HUES64 (cell line): ENCODE measurements around the gene PDE1C.
A peak's percentile ranks its signal among the peaks of the same experiment; 100 is the strongest.

Experiments
- H3K27ac ChIP-seq: 2 replicates; pipeline ENCODE4 v1.7.0; 2013; ENCODE audit warnings: low read depth, low read length, inconsistent platforms
- H3K27me3 ChIP-seq: 2 replicates; pipeline ENCODE4 v1.6.1; 2013; ENCODE audit warnings: mild to moderate bottlenecking, low read length; ENCODE audit not compliant: insufficient read depth
- H3K36me3 ChIP-seq: 2 replicates; pipeline ENCODE4 v1.6.1; 2013; ENCODE audit warnings: mild to moderate bottlenecking, low read length; ENCODE audit not compliant: insufficient read depth
- H3K4me1 ChIP-seq: 2 replicates; pipeline ENCODE4 v1.6.1; 2013; ENCODE audit warnings: mild to moderate bottlenecking, low read length, moderate library complexity; ENCODE audit not compliant: insufficient read depth
- H3K4me3 ChIP-seq: 2 replicates; pipeline ENCODE4 v1.5.1; 2013; ENCODE audit warnings: mild to moderate bottlenecking, low read length, moderate library complexity
- H3K9ac ChIP-seq: 2 replicates; pipeline ENCODE4 v1.6.1; 2013; ENCODE audit warnings: mild to moderate bottlenecking, low read depth, low read length
- H3K9me3 ChIP-seq: 2 replicates; pipeline ENCODE4 v1.6.1; 2013; ENCODE audit warnings: low read depth, low read length; ENCODE audit not compliant: insufficient read depth
- WGBS: fragments of 150-250, 120-280 bp; methylation state at CpG from one replicate; pipeline ENCODE4 v1.1.7; 2013; ENCODE audit warnings: missing lambda C conversion rate; 5-methylcytosine and 5-hydroxymethylcytosine counted together

PDE1C gene

GRCh38 chr7:32074787-32075585, 4.8 kb upstream of the PDE1C start:
- Histone ChIP-seq H3K9me3 (no peaks in the 10 kb centered on the region), H3K27ac (no peak overlapping the region), H3K36me3 (no peaks in the 10 kb centered on the region), H3K9ac (no peak overlapping the region), H3K4me1 (no peaks in the 10 kb centered on the region), H3K27me3 (peaks cover 46% of the 10 kb centered on the region), H3K4me3 (no peak overlapping the region)
- 88% methylated on average over 9 of the region's 9 CpGs for WGBS

GRCh38 chr7:32073533-32073932, 3.3 kb upstream of the PDE1C start:
- no peaks in the 10 kb centered on the region for H3K9me3 ChIP-seq
- H3K27me3 ChIP-seq, result peaks cover 61% of the 10 kb centered on the region
- no peaks in the 10 kb centered on the region for H3K4me1 ChIP-seq
- no peak overlapping the region for H3K27ac ChIP-seq
- no peak overlapping the region for H3K4me3 ChIP-seq
- H3K9ac ChIP-seq, result no peak overlapping the region
- WGBS, result 94% methylated on average over 1 of the region's 1 CpG
- no peaks in the 10 kb centered on the region for H3K36me3 ChIP-seq

- no peak overlapping the region for H3K4me3 ChIP-seq
- WGBS, result 90% methylated on average over 2 of the region's 2 CpGs
These were observed 2.2 kb upstream of the PDE1C start for GRCh38 chr7:32072397-32072796.

GRCh38 chr7:32071466-32072091, 1.4 kb upstream of the PDE1C start:
- Histone ChIP-seq H3K27ac (no peak overlapping the region), H3K36me3 (no peaks in the 10 kb centered on the region), H3K27me3 (peaks cover 80% of the 10 kb centered on the region), H3K4me3 (peak overlapping the region; percentile 71), H3K9me3 (no peaks in the 10 kb centered on the region), H3K9ac (no peak overlapping the region), H3K4me1 (no peaks in the 10 kb centered on the region)
- 44% methylated on average over 5 of the region's 6 CpGs for WGBS

More at GRCh38 chr7:32072397-32072796, 2.2 kb upstream of the PDE1C start:
- Histone ChIP-seq H3K9me3 (no peaks in the 10 kb centered on the region), H3K9ac (no peak overlapping the region), H3K4me1 (no peaks in the 10 kb centered on the region), H3K27ac (no peak overlapping the region), H3K36me3 (no peaks in the 10 kb centered on the region), H3K27me3 (peaks cover 72% of the 10 kb centered on the region)

GRCh38 chr7:32070051-32070405, 179 bp downstream of the PDE1C start:
- no peaks in the 10 kb centered on the region for H3K9me3 ChIP-seq
- H3K4me3 ChIP-seq, result peak overlapping the region; percentile 71
- no peak overlapping the region for H3K27ac ChIP-seq
- H3K4me1 ChIP-seq, result no peaks in the 10 kb centered on the region
- H3K27me3 ChIP-seq, result peaks cover 94% of the 10 kb centered on the region
- 0 out of 2 replicates have a peak overlapping the region, but pooled peaks have one; percentile 25 for H3K9ac ChIP-seq
- 8% methylated on average over 9 of the region's 9 CpGs for WGBS
- H3K36me3 ChIP-seq, result no peaks in the 10 kb centered on the region

- H3K4me1 ChIP-seq, result no peaks in the 10 kb centered on the region
- H3K9me3 ChIP-seq, result no peaks in the 10 kb centered on the region
- no peak overlapping the region for H3K9ac ChIP-seq
- peaks cover 87% of the 10 kb centered on the region for H3K27me3 ChIP-seq
- H3K27ac ChIP-seq, result no peak overlapping the region
- no peak overlapping the region for H3K4me3 ChIP-seq
- no peaks in the 10 kb centered on the region for H3K36me3 ChIP-seq
These were observed 1.0 kb downstream of the PDE1C start for GRCh38 chr7:32069116-32069650.

GRCh38 chr7:32068411-32069101, 1.7 kb downstream of the PDE1C start:
- Histone ChIP-seq H3K4me3 (no peak overlapping the region), H3K9me3 (no peaks in the 10 kb centered on the region), H3K36me3 (no peaks in the 10 kb centered on the region), H3K9ac (no peak overlapping the region), H3K4me1 (no peaks in the 10 kb centered on the region), H3K27ac (no peak overlapping the region), H3K27me3 (peaks cover 91% of the 10 kb centered on the region)
- WGBS, result 96% methylated on average over 11 of the region's 11 CpGs

- Histone ChIP-seq H3K4me3 (no peak overlapping the region), H3K9me3 (no peaks in the 10 kb centered on the region), H3K36me3 (no peaks in the 10 kb centered on the region), H3K4me1 (no peaks in the 10 kb centered on the region), H3K27ac (no peak overlapping the region), H3K9ac (no peak overlapping the region), H3K27me3 (peaks cover 83% of the 10 kb centered on the region)
- WGBS, result 75% methylated on average over 2 of the region's 2 CpGs
These were observed 3.8 kb downstream of the PDE1C start for GRCh38 chr7:32066441-32066840.

GRCh38 chr7:32063614-32064013, 6.6 kb downstream of the PDE1C start:
- Histone ChIP-seq H3K4me3 (no peak overlapping the region), H3K27me3 (peaks cover 55% of the 10 kb centered on the region), H3K4me1 (peaks cover 18% of the 10 kb centered on the region), H3K9ac (no peak overlapping the region), H3K9me3 (no peaks in the 10 kb centered on the region), H3K36me3 (no peaks in the 10 kb centered on the region), H3K27ac (no peak overlapping the region)
- 91% methylated on average over 1 of the region's 5 CpGs for WGBS

- WGBS, result 44% methylated on average over 5 of the region's 5 CpGs
These were observed 8.1 kb downstream of the PDE1C start for GRCh38 chr7:32062150-32062549.

GRCh38 chr7:32061346-32061745, 8.9 kb downstream of the PDE1C start:
- no peaks in the 10 kb centered on the region for H3K36me3 ChIP-seq
- no peak overlapping the region for H3K27ac ChIP-seq
- WGBS, result 97% methylated on average over 3 of the region's 3 CpGs
- H3K27me3 ChIP-seq, result peaks cover 32% of the 10 kb centered on the region
- H3K4me3 ChIP-seq, result no peak overlapping the region
- no peaks in the 10 kb centered on the region for H3K9me3 ChIP-seq
- H3K4me1 ChIP-seq, result peaks cover 23% of the 10 kb centered on the region
- H3K9ac ChIP-seq, result no peak overlapping the region

More at GRCh38 chr7:32062150-32062549, 8.1 kb downstream of the PDE1C start:
- H3K4me1 ChIP-seq, result peaks cover 23% of the 10 kb centered on the region
- no peaks in the 10 kb centered on the region for H3K36me3 ChIP-seq
- H3K9me3 ChIP-seq, result no peaks in the 10 kb centered on the region
- peaks cover 40% of the 10 kb centered on the region for H3K27me3 ChIP-seq
- no peak overlapping the region for H3K4me3 ChIP-seq
- no peak overlapping the region for H3K27ac ChIP-seq
- no peak overlapping the region for H3K9ac ChIP-seq
